GM12891 (cell line): Measurements from ENCODE around the gene PDE4DIP.
"Not testable (repeated sequence)": the region's sequence is repeated elsewhere in the genome, so short reads cannot be mapped to it uniquely, and the experiment has no call there.

Source experiments
- DNase-seq: peaks from one replicate; pipeline ENCODE4 v3.0.0; 2011; ENCODE audit warnings: low spot score; ENCODE audit not compliant: insufficient read length
- FAIRE-seq: peaks from 2 replicates; lab custom pipeline; 2011; peaks lifted over from hg19 to GRCh38; lab: Jason Lieb, UNC

The PDE4DIP gene

DNA sequence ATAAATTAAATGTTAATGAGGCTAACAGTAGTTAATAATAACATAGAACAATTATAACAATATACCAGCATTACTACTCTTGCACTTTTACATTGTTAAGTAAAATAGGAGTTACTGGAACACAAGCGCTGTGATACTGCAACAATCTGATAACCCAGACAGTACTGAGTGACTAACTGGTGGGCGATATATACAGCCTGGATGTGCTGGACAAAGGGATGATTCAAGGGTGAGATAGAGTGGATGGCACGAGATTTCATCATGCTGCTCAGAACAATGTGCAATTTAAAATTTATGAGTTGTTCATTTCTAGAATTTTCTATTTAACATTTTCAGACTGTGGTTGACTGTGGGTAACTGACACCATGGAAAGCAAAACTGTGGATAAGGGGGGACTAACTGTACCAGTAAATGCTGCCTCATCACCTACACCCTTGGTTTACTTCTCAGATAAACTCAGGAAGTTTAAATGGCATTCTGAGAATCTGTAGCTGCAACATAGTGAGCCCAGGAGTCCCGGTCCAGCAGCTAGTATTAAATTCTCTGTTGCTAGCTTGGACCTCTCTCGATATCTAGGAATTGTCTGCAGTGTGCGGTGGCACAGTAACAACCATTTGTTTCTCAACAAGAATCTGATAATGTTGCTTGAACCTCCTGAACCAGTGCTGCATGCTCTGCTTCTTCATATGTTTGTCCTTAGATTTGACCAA, 24.9 kb downstream of the PDE4DIP start:
- not testable (repeated sequence) for FAIRE-seq, DNase-seq

DNA sequence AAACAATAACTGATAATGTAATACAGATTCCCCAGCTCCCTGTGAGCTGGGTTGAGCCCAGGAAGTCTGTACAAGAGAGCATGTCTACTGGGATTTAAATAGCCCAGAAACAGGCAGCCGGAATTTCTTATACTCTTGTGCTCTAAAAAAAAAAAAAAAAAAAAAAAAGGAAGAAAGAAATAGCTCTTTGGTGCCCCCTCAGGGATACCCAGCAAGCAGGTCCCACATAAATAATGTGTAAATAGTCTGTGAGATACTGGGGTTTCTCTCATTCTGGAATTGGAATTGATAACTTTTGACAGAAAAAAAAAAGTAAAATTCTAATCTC, 25.4 kb downstream of the PDE4DIP start:
- not testable (repeated sequence) for FAIRE-seq, DNase-seq

DNA sequence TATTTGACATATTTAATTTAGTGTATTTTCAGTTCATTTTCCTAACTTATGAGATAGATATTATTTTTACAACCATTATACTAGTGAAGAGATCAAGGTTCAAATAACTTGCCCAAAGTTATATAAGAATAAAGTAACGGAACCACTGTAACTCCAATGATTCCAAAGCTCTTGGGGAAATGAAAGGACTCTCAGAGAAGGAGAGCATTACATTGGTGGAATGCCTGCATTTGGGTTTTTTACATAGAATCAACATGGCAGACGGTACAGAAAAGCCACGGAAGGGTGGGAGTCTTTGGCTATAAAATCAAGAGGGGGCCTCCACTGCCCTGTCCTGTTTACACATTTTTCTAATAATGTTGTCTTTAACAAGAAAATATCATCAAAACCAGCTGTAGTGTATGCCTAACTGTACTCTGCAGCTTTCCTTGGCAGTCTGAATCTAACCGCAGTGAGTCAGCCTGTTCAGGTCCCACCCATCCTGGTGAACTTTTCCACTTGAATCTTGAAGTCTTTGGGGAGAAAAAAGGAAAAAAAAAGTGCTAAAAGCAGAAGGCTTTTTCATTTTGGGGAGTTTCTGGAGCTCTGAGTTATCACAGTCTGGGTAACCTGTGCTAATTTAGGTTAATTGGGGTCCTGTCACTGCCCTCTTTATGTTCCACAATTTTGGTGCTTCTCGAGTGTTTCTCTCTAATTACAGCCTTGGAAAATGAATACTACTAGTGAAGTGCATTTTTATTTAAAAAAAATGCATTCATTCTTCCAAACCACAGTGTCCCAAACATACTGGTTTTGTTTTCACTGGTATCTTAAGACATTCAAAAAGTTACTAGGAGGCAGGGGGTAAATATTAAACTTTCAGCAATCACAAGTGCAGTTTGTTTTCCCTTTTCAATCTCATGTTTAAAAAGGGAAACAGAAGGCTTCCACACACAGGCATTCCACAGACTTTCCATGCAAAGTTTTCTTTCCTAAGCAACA, 30.5 kb downstream of the PDE4DIP start:
- not testable (repeated sequence) for FAIRE-seq, DNase-seq

DNA sequence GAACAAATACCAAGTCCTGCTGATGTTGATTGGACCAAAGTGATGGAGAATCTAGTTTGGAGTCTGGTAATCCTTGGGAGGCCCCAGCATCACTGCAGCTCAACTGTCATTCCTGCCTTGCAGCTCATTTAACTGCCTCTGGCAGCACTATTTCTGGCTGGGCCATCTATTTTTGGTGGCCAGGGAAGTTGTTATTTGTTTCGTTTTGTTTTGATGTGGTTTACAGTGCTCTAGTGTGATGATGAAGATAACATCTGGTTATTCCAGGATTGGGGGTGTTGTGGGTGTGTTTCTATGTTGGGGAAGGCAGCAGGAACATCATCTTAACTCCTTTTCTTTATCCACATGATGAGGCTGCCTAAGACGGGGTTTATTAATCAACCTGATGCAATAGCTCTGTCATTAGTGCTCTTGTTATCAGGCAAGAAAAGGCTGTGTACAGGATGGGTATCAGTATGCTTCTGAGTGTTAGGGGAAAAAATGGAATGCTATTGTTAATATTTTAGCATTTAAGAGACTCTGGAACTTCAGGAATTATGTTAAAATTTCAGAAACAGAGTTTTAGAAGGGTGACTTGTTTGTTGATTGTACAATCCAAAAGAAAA, 35.7 kb downstream of the PDE4DIP start:
- DNase-seq, FAIRE-seq: not testable (repeated sequence)

DNA sequence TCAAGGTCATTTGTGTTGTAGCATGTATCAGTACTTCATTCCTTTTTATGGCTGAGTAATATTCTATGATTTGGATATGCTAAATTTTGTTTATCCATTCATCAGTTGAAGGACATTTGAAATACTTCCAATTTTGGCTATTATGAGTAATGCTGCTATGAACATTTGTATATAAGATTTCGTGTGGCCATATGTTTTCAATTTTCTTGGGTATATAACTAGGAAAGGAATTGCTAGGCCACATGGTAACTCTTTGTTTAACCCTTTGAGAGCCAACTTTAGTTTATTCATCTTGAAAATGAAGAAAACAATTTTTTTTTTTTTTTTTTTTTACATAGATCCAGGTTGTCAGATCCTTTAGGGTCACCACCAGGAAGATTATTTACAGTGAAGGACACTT, 37.0 kb downstream of the PDE4DIP start:
- FAIRE-seq, DNase-seq: not testable (repeated sequence)

DNA sequence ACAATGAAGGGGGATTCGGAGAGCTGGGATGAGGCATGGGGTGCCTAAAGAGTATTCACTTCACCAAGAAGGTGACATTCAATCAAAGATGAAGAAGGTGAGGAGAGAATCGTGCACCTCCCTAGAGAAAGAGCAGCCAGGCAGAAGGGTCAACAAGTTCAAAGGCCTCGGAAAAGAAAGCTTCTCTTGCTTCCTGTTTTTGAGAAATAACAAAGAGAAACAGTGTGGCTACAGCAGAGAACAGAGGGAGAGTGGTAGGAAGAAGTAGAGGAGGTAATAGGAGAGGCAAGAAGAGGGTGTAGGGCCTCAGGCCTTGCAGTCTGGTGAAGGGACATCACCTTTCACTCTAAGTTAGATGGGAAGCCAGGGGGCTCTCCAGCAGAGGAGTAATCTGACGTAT, 41.0 kb downstream of the PDE4DIP start:
- DNase-seq, FAIRE-seq: not testable (repeated sequence)

DNA sequence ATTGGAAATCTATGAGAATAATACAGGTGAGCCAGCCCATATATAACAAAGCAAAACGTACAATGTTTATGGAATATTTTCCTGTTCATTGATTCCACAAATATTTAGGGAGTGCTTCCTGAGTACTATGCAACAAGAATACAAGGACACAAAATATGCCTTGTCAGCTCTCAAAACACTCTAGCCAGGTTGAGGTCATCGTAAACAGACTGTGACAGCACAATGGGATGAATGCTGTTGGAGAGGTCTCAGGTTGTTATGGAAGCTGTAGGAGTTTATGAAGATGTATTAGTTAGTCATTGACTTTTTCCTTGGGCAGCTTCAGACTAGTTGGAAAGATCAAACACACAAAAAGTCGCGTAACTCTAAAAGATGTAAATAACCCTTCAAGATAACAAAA, 42.1 kb downstream of the PDE4DIP start:
- FAIRE-seq, DNase-seq: not testable (repeated sequence)

DNA sequence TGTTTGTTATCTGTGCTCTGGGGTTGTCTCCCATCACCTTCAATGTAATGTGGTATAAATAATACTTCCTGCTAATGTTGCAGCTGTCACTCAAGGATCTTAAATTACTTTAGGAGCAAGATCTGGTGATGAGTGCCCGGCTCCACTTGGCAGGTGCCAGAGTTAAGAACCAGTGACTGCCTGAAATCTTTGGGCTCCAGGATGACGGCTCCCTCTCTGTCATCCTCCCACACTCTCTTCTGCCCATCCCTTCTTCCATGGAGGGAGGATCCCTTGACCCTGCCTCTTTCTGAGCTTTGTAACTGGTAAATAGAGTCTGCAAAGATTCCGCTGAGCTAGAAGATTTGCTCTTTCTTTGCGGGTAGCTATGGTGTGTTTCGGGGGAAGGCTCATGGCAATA, 44.4 kb downstream of the PDE4DIP start:
- not testable (repeated sequence) for DNase-seq, FAIRE-seq

DNA sequence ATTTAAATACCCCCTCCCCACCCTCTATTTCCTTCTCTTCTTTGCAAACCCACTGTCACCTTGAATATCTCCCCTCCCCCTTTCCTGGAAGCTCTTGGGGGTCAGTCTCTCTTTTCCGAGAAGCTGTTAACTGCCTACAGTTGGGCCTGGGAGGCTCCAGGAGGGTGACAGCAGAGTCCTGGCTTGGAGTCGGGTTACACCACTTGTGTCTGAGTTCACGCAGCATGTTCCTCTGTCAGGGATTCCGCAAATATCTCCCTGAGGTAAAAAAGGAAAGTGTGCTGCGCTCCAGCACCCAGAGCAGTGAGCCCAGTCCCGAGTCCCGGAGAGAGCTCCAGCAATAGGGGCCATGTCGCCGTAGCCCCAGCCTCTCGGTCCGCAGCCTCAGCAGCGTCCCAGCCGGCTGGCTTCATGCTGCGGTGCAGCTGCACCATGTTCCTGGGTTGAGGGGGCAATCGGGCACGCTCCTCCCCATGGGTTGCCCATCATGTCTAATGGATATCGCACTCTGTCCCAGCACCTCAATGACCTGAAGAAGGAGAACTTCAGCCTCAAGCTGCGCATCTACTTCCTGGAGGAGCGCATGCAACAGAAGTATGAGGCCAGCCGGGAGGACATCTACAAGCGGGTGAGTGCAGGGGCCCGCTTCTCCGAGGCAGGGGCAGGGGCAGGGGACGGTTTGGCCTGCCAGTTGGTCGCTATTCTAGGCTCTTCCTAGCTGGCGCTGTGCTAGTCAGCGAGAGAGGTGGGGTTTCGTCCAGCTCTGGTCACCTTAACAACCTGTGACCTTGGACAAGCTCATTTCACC, 45.2 kb downstream of the PDE4DIP start:
- DNase-seq, FAIRE-seq: not testable (repeated sequence)

DNA sequence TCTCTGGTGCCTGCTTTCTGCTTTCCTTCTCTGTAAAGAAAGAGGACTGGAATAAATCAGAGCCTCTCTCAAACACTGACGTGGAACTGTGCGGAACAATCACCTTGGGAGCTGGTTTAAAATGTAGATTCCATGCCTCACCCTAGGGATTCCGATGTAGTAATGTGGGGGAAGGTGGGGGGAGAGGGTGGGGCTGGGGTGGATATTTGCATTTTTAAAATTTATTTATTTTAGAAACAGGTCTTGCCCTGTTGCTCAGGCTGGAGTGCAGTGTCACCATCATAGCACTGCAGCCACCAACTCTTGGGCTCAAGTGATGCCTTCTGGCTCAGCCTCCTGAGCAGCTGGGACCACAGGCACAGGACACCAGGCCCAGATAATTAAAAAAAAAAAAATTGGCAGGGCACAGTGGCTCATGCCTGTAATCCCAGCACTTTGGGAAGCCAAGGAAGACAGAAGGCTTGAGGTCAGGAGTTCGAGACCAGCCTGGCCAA, 45.9 kb downstream of the PDE4DIP start:
- not testable (repeated sequence) for DNase-seq, FAIRE-seq

DNA sequence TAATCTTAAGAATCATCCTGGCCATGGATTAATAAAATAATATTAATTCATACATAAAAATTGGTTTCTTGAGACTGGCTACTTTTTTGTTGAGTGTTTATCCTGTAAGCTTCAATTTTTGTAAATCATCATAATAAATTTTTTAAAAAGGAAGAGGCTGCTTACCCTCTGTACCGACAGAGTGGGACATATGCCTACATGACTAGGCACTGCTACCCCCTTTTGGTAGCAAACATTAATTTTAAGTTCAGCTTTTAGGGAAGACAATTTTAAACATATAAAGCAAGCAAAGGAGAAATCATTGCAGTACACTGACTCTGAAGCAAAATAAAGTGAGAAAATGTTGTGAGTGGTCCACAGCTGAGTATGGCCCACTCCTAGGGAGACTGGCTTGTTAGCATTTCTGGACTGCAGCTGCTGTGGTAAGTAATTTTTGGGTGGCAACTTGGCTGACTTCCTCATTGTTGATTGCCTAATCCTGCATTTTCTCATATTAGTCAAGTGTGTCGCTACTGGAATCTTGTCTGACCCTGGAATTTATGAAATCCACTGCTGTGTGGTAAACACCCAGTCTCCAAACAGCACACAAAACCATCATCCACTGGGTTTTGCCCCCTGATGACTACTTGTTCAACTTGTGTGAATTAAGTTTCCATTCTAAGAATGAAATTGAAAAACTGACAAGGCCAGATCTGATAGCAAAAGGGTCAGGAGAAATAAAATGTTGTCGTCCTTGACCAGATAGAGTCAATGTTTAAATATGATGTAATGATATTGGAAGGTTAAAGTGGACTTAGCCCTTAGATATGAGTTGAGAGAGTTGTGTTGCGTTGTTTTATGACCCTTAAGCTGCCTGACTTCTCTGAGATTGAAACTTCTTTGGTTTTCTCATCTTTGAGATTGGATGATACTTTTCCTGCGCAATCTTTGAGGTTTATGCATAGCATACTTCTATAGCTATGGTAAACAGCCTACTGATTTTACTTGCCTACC, 50.4 kb downstream of the PDE4DIP start:
- not testable (repeated sequence) for DNase-seq, FAIRE-seq

DNA sequence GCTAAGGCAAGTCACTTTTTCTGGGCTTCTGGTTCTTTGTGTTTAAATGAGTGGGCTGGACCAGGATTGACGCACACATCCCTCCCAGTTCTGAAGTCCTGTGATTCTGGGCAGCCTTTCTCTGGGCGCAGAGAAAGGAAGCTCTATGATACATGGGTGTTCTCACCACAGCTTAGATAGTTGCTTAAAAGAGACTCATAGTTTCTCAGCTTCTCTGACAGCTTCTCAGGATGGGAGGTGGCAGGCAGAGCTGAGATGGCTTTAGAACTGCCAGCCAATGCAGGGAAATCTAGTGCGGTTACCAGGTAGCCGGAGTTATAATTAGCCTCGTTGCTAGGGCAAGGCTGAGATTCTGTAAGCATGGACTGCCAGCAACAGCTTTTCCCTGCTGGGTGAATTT, 55.8 kb downstream of the PDE4DIP start:
- not testable (repeated sequence) for DNase-seq, FAIRE-seq

DNA sequence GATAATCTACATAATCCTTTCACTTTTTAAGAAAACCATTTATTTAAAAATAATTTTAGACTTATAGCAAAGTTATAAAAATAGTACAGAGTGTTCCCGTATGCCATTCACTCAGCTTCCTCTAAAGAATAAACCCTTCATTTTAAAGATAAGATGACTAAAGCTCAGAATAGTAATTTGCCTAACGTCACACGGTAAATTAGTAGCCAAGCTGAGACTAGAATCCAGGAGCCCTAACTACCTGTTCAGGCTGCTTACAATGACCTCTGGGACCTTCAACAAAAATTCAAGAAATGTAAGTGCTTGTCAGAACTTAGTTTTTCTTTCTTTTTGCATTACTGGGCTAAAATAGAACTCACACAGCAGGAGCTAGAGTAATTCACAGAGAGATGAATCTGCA, 56.5 kb downstream of the PDE4DIP start:
- not testable (repeated sequence) for FAIRE-seq, DNase-seq

DNA sequence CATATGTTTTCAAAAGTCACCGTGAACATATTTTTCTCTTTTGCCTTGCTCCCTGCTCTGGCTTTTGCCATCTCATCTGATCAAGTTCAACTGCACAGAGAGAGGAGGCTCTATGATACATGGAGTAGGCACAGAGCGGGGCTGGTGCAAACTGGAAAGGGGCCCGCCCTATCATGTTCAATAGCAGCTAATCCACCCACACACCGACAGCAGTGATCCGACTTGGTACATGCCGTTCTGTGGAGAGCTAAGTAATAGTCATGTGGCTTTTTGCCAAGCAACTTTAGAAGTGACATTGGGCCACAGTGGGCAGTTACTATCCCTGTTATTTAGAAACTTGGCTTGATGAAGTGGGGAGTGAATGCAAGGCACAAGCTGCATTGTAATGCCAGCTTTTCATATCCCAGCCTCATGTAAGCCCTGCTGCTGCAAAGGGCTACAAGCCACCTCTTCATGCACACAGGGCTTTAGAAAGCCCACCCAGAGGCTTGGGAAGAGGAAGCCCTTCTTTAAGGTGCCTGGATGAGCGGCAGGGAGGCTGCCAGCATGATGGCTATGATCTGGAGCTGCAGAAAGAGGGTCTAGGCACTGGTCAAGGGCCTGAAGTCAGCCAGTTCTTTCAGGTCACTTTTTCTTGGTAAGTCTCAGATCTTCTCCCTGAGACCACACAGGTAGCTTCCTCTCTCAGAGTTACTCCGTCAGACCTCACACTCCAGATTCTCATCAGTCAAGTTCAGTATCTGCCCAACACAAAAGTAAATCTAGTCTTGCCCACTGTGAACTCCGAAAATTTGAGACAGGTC, 57.1 kb downstream of the PDE4DIP start:
- not testable (repeated sequence) for FAIRE-seq, DNase-seq

DNA sequence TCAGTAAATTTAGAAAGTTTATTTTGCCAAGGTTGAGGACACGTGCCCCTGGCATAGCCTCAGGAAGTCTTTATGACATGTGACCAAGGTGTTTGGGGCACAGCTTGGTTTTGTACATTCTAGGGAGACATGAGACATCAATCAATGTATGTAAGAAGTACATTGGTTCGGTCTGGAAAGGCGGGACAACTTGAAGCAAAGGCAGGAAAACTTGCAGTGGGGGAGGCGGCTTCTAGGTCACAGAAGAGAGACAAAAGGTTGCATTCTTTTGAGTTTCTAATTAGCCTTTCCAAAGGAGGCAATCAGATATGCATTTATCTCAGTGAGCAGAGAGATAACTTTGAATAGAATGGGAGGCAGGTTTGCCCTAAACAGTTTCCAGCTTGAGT, 57.7 kb downstream of the PDE4DIP start:
- FAIRE-seq, result not testable (repeated sequence)

DNA sequence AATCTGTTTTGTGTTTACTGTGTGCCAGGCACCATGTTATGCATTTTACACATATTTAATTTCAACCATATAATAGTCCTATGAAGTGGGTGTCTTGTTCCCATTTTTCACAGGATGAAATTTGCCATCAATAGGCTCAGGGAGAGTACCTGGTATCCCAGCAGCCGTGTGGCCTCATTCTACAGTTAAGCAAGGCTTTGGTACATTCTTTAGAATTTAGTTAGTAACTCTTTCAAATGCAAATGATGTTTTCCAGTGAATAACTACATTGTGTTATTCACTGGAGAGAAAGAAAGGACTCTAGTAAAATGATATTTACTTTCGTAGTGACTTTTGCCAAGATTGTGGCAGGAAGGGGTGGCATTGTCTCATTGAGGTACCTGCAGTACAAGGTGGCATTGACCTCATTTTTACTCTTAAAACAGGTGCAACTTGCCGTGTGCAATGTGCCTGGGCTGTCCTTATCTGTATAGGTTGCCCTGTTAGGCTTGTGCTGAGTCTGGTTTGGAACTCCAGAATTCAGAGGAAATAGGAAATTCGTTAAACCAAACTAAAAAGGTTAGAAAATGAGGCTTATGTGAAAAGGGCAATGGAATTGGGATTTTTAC, 65.1 kb downstream of the PDE4DIP start:
- FAIRE-seq, DNase-seq: not testable (repeated sequence)

More for the DNA sequence above, 57.7 kb downstream of the PDE4DIP start:
- not testable (repeated sequence) for DNase-seq
